Measurements from ENCODE around the gene LRMDA.

LRMDA gene

DNA sequence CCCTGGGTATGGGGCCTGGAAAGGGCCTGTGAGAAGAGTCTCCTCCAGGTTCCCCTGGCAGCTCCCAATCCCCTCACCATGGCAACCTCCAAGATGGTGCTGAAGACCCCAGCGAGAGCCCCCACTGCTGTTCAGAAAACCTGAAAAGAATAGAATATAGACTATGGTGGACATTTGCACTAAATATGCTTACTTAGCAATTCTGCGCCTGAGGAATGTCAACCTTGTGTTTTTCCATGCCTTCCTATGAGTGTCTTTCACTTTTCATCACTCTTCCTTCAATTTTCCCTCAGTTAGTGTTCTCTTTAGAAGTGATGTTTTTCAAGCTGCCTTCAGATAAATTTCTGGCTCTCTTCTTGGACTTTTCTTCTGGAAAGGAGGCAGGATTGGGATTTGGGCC is 589.2 kb downstream of the LRMDA start:
- DNase-seq: no peak

DNA sequence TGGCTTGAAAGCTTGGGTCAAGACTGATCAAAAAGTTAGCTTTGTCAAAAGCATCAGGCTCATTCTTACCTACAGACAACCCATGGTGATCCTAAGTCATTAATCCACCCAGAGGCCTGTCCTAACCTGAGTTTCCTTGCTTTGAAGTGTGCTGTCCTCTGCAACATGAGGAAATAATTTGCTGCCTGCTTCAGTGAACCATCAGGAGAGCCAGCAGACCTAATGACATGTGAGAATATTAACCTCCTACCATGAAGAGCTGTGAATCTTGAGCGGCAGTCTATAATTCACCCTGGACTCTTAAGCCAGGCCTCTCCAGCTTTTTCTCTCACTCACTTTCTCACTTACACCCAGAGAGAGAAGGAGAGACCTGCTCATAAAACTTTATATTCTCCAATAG is 590.0 kb downstream of the LRMDA start:
- no peak for DNase-seq

DNA sequence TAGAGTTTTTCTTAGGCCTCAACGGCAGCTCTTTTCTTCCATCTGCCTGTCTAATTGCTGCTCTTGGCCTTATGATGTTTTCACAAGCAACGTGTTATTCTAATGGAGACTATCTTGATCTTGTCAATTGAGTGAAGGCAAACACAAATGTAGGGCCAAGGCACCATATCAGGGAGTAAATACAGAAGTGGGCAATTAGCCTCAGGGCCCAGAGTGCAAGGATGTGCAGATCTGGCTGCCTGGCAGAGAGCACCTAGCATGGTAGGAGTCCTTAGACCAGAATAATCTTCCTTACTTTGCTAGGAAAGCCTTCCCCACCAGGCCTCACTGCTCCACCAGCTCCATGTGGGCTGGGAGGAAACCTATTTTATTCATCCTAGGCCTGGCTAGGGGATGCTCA is 590.9 kb downstream of the LRMDA start:
- no peak for DNase-seq

DNA sequence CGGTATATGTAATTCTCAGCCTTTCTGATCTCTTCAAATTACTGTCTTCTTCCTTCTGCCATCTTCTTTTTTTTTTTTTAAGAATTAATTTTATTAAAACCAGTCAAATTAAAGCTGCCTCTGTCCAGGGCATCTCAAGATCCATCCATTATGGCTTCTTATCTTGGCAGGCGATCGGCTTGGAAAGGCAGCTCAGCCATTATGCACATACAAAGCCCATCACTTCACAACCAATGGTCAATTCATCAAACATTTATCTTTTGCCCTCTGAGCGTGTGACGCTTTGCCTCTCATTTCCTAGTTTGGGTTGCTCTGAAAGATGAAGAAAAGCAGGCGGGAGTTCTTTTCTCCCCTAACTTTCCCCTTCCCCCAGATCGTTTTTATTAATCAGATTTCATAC is 591.6 kb downstream of the LRMDA start:
- DNase-seq: no peak

DNA sequence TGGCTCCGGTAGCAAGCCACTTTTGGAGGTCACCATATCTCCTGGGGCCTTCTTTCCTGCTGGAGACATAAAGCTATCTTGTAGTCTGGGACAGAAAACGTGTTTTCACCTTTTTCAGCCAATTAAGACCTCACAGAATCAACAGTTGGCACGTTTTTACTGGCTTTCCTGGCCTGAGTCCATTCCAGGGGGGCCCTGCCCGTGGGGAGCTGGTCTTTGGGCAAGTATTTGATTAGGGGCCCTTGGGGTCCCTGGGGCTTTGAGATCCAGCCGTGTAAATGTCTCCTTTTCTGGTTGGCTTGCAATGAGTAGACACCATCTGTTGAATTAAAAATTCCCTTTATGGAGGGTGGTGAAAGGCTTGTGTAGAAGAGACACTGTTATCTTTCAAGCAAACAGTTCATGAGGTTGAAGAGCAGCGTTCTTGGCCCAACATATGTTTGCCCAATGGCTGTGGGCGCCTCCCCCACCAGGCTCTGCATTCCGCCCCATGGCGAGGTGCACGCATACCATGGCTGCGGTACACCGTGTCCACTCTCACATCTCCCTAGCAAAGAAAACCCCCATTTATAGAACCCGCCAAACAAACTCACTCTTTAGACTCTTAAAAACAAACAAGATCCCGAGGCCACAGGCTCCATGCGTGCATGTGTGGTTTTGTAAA is 593.2 kb downstream of the LRMDA start:
- no peak for DNase-seq

DNA sequence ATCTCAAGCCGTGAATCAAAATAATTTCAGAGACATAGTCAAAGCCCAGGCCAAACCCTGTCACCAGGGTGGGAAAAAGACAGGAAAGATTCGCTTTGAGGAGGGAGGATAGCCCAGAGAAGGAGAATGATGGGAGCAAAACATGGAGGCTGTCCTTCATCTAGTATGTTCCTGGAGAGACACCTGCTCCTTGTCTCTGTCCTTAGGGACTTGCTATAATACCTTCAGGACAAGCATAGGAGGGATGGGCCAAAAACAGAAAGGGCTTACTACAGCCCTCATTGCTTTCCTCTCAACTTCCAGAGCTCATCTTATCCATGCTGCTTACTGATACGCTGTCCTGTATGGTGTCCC is 593.7 kb downstream of the LRMDA start:
- no peak for DNase-seq

DNA sequence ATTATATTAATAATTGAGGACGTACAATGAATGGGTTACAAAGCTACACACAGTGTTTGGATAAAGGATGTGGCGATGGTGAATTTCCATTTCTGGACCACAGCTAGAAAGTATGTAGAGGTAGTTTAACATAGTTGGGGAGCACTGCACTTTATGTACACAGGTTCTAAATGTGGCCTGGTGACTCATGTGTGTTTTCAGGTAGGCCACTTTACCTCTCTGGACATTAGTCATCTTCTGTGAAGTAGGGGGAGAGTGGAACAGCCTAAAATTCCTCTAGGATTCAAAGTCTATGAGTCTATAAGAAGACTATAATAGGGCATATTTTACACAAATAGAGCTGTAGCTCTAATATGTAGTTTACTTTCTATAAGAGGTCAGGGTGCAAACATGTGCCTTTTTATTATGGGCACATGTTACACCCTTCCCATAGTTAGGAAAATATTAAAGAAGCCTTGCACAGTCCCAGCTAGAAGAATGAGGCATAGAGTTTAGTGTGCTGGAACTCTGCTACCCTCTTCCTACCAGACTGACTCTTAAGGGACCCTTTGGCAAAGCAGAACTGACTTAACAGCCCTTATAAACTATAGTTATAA is 594.9 kb downstream of the LRMDA start:
- no peak for DNase-seq

DNA sequence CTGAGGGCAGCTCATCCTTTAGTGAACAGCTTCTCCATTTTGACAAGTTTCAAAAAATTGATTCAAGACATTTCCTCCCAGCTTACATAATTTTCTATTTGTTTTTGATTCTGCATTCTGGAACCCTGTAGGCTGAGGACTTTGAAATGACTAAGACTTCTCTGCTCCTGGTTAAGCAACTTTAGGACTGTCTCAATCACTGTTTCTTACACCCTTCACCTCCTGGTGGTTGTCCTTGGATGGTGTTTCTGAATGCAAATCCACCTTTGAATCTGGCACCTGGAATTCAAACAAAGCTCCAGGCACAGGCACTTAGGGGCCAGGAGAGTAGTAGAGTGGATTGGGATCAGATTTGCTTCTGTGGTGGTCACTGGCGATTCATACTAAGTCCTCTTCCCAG is 595.5 kb downstream of the LRMDA start:
- DNase-seq: no peak

DNA sequence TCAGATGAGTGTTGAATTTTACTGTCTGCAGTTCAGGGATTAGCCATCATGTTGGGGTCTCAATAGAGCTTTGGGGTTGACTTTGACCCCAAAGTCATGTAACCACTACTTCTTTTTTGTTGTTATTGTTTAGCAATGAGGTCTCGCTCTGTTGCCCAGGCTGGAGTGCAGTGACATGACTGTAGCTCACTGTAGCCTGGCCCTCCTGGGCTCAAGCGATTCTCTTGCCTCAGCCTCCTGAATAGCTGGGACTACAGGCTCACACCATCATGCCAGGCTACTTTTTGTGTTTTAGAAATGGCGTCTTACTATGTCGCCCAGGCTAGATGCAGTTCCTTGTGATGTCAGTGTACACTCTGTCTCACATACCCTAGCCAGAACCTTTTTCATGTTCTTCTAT is 598.4 kb downstream of the LRMDA start:
- no peak for DNase-seq

DNA sequence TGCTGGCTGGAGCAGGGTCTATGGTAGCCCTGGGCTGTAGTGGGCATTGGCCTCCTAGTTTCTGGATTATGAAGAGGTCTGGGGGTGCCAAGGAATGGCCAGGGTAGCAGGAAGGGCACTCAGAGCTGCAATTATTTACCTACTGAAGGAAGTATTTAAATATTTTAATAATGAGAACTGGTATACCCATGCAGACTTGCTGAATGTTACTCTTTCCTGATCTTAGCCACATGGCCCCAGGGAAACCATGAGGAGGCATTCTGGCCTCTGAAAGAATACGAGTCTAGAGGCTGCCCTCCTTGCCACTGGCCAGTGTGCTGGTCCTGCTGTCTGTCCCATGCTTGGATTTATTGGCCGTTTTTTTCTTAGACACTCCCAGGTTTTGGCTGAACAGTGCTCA is 599.7 kb downstream of the LRMDA start:
- DNase-seq: no peak

DNA sequence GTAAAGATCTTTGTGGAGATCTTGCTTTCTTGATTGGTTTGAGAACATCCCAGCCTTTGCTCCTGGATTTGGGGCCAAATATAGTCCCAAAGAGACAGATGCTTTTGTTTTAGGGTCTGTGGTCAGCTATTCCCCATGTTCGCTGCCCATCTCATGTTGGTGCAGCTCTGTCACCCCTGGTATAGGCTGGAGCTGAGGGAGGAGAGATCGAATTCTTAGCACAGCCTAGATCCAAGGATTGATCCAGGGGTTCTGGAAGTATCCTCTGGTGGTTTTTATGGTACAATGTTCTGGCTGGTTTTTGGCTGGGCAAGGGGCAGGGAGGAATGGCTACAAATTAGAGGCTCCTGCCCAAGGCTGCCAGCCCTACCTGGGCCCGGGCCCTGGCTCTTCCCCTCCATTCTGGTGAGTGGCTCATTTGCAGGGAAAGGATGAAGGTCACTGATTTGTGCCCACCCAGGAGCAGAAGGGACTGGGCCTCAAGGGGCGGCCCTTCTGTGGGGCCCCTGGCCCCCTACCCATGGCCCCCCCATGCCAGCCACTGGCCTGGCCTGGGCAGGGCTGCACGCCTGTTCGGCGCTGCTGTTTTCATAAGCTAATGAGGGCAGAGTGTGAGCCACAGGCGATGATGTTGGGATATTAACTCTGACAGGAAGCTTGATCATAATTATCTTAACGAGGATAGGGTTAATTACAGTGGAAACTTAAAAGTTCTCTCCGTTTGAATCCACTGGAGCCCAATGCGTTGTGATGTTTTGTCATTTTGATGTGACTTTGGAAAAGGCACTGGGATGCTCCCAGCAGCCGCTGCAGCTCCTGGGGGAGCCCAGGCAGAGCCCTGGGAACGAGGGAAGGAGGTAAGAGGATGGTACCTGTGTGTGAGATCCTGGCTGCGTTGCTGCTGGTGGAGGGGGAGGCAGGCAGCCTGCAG is 600.6 kb downstream of the LRMDA start:
- no peak for DNase-seq

DNA sequence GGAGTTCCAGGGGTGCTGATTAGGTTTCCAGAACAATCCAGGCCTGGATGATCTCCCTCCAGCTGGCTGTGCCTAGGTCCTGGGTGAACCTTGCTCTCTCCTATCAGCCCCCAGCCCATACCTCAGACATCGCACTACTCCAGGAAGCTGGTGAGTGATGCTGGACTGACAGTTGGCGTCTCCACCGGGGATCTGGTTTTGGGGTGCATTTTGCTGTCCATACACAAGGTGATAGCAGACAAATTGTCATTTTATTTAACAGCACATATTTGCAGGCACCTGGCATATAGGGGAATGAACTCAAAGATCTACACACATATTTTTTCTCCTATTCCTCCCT is 601.2 kb downstream of the LRMDA start:
- DNase-seq: no peak

DNA sequence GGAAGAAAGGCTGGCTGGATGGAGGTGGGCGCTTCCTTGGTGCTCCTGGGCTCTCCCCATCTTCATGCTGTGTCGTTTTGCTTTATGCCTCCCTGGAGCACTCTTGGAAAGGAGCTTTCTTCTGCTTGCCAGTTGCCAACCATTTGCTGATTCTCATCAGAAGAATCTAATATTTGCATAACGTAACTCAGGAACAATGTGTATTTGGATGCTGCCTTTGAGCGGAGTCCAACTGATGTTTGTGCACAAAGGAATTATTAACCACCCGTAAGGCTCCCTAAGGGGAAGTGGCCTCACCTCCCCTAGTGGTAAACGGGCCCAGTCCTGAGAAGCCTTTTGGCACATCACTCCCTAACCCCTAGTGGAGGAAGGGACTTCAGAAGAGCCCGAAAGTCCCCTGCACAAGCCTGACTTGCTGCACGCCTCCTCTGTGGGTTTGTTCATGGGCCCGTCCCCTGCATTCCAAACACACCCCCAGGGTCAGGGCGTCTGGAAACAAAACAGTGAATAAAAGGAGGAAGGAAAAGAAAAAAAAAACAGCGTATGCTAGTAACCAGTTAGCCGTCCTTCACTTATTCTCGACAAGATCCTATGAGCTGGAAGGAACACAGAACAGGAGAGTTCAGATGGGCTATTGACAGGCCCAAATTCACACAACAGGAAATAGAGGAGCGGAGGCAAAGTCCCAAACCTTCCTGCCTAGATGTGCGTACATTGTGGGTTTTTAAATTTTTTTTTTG is 602.2 kb downstream of the LRMDA start:
- DNase-seq: no peak

DNA sequence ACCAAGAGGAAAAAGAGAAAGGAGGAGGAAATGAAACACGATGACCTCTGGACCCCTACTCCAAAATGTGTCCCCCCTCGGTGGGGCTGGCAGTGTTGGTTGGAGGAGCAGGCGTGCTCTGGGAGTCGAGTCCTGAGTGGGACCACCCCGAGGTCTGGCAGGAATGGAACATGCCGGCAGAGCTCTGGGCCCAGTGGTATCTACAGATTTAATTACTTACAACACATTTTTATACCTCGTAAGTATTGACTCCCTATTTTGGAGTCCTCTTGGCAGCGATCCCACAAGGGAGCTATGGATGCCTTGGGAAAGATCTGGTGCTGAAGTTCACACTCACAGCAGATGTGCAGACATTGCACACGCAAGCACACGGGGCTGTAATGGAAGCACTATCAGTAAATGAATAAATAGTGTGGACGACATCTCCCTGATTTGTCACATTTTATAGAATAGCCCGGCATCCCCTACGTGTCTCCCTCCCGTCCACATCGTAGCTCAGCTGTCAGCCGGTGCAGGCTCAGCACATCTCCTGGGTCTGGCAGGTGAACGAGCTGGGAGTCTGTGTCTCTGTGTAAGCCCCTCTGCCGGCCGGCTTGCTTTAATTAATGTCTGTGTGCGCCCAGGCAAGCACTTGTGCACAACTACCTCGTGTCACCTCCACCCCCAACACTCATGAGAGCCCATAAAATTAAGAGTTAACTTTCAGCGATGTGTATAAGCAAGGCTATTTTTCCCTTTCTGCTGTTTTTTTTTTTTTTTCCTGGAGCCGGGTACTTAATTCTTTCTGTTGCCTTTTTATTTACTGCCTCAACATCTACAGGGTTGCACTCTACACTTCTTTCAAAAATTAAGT is 603.2 kb downstream of the LRMDA start:
- DNase-seq: no peak

DNA sequence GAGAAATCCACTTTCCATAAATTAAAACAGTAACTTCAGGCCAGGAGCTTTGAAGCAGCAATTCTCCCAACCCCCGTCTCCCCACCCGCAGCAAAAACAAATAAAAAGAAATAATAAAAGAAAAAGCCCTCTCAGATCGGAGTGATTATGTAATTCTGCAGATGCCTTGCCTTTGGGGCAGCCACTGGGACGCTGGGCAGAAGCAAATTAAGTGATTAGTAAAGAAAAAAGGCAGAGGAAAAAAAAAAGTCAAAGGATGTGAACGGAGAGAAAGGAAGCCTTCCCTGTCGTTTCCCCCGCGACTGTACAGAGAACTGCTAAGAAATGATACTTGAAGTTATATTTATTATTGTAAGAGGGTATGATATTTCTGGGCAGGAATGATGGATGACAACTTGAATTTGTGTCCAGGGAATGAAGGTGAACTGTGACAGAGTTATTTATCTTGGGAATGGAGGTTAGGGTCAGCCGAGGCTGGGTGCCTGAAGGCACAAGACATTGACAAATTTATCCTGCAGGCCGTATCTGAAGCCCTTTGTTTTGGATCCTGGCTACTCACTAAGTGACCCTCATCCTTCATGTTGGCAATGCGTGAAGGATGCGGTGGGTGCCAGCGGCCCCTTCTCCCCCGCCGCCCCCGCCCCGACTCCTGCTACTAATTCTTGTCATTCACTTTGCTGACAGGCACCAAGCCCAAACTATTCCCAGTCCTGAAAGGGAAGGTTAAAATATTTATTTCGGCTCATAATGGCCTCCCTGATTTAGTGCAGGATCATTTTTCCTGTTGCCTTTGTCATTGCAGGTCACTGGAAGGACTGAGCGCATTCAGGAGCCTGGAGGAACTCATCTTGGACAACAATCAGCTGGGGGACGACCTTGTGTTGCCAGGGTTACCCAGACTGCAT is 604.0 kb downstream of the LRMDA start:
- no peak for DNase-seq

DNA sequence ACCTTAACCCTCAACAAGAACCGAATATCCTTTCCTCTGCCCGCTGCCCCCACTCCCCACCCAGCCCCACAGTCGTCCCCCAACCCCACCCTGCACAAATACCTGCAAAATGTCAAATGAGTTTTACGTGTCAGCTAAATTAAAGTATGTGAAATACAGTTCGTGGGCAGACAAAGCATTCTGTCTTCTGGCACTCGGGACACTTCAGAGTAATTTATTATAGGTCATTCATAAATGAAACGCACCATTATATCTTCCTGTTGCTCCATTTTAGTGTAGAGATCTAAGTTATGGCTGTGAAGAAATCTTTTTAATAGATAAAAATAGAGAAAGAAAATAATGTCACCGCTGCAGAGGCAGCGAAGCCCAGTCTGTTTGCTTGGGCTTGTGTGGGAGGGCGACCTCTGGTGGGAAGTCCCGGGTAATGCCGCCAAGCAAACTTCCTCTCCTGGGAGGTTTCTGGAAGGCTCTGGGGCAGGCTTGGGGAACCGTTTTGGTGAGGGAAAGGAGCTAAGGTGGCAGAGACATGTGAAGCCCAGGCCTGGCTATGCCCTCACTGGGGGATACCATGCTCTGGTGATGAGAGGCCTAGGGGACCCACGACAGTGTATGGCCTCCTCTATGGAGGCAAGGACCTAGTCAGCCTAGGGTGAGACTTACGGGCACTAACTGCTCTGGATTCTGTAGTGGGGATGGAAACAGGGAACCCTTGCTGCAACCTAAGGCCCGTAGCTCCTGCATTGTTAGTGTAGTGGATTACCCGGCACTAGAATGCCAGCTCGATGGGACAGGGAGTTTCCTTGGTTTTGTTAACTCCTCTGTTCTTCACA is 604.9 kb downstream of the LRMDA start:
- no peak for DNase-seq

DNA sequence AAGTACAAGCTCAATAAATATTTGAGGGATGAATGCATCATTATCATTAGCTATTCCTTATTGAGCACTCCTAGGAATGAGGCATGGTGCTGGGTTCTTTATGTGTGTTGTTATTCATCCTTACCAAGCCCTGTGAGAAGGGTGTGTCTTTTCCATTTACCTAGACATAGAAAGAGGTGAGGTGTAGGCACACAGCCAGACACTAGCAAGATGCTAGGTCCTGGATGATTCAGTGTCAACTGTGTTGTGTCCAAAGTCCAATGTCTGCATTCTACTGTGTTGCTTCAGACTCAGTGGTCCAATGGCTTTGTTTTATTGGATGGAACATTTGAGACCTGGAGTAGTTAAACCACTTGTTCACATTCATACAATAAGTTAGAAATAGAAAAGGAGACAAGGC is 605.5 kb downstream of the LRMDA start:
- no peak for DNase-seq

DNA sequence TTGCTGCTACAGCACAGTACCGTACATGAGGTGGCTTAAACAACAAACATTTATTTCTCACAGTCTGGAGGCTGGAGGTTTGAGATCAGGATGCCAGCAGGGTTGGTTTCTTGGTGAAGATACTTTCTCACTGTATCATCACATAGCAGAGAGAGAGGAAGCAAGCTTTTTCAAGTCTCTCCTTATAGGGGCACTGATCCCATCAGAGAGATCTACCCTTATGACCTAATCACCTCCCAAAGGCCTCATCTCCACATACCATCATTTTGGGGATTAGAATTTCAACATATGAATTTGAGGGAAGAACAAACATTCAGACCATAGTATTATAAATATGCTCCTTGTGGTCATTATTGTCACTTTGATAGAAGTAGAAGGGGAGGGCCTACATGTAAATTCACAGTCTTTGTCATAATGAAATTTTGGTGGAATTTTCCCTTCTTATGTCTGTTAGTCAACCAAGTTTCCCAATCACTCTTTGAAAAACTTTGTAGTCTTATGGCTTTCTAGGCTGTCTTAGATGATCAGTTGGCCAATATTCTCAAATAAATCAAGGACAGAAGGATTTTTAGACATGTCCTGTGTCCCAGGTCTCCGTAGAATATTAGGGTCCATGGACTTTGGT is 606.2 kb downstream of the LRMDA start:
- DNase-seq: no peak

DNA sequence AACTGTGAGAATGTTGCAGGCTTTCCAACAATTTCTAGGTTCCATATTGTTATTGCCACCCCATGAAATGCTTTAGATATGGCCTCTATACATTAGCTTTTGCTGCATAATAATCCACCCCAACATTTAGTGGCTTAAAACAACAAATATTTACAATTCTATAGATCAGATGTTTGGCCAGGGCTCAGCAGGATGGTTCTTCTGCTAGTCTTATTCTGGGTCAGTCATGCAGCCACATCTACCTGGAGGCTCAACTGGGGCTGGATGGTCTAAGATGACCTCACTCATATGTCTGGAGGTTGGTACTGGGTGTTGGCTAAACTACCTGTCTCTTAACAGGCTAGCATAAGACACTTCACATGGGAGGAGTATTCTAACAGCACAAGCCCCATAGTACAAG is 607.3 kb downstream of the LRMDA start:
- DNase-seq: no peak

Data from NCI-H2029 treated with DMSO at 0.1 percent for 48 hours (cell line).